HepG2 (cell line): Measurements from ENCODE around the gene DLG4. TPM values are rescaled to one million over a fixed set of nuclear protein-coding genes. Genes with fewer than 3 reads are reported as not detected.

Experiments used
- AKAP8 ChIP-seq: sonication (generic); formaldehyde crosslinking; IDR thresholded peaks from 2 replicates; pipeline ENCODE4 v1.5.1; 2020; ENCODE audit warnings: mild to moderate bottlenecking, missing genetic modification reagents
- IKZF4 ChIP-seq: sonication (generic); formaldehyde crosslinking; IDR thresholded peaks from 2 replicates; pipeline ENCODE4 v1.5.1; 2020; ENCODE audit warnings: borderline replicate concordance, mild to moderate bottlenecking, low read depth, missing genetic modification reagents; ENCODE audit errors: not compliant biosample characterization
- JUNB ChIP-seq: sonication (generic); formaldehyde crosslinking; IDR thresholded peaks from 2 replicates; pipeline ENCODE4 v1.8.0; 2022; ENCODE audit warnings: missing genetic modification reagents, mild to moderate bottlenecking, borderline replicate concordance
- KAT8 ChIP-seq: IDR thresholded peaks from 2 replicates; pipeline ENCODE4 v1.6.1; 2016; ENCODE audit warnings: missing genetic modification reagents, missing compliant biosample characterization
- KLF16 ChIP-seq, 2 experiments: sonication (generic) in 1 of 2; formaldehyde crosslinking in 1 of 2; IDR thresholded peaks; 2 replicates each; pipeline versions ENCODE4 v1.6.1 to v1.8.0; 2016 to 2023; ENCODE audit warnings: missing genetic modification reagents in 2 of 2, missing compliant biosample characterization in 1 of 2
- NCOA1 ChIP-seq: sonication (generic); formaldehyde crosslinking; IDR thresholded peaks from 2 replicates; pipeline ENCODE4 v1.9.0; 2021; ENCODE audit warnings: missing genetic modification reagents
- NFE2 ChIP-seq: sonication (generic); formaldehyde crosslinking; IDR thresholded peaks from 2 replicates; pipeline ENCODE4 v1.4.0; 2020; ENCODE audit warnings: missing genetic modification reagents
- NR3C1 ChIP-seq: sonication (generic); formaldehyde crosslinking; IDR thresholded peaks from 2 replicates; pipeline ENCODE4 v1.4.0; 2020; ENCODE audit warnings: missing genetic modification reagents
- PHF20 ChIP-seq: sonication (generic); formaldehyde crosslinking; IDR thresholded peaks from 2 replicates; pipeline ENCODE4 v1.5.0; 2020; ENCODE audit warnings: mild to moderate bottlenecking, missing genetic modification reagents
- SIN3A ChIP-seq: IDR thresholded peaks from 2 replicates; pipeline ENCODE4 v1.6.1; 2011; ENCODE audit warnings: low read depth, mild to moderate bottlenecking, control low read depth, low read length, borderline replicate concordance
- SRSF4 ChIP-seq: fragments of 200-400 bp; formaldehyde crosslinking; IDR thresholded peaks from one replicate; pipeline ENCODE4 v1.6.1; 2018; ENCODE audit warnings: mild to moderate bottlenecking, low read depth, low read length, moderate library complexity; ENCODE audit not compliant: poor library complexity, severe bottlenecking
- SRY ChIP-seq: sonication (generic); formaldehyde crosslinking; IDR thresholded peaks from 2 replicates; pipeline ENCODE4 v1.8.0; 2022; ENCODE audit warnings: mild to moderate bottlenecking, missing genetic modification reagents
- TBL1XR1 ChIP-seq: fragments of 150-350 bp; IDR thresholded peaks from 2 replicates; pipeline ENCODE4 v1.6.1; 2014; ENCODE audit warnings: borderline replicate concordance, low read length; ENCODE audit not compliant: partially characterized antibody
- ZBTB7A ChIP-seq: sonication (generic); formaldehyde crosslinking; IDR thresholded peaks from 2 replicates; pipeline ENCODE4 v1.8.0; 2022; ENCODE audit warnings: mild to moderate bottlenecking, missing genetic modification reagents
- ZFX ChIP-seq: sonication (generic); formaldehyde crosslinking; IDR thresholded peaks from 2 replicates; pipeline ENCODE4 v1.4.0; 2020; ENCODE audit warnings: mild to moderate bottlenecking, low read depth, missing genetic modification reagents, moderate library complexity
- ZNF30 ChIP-seq: sonication (generic); formaldehyde crosslinking; IDR thresholded peaks from 2 replicates; pipeline ENCODE4 v1.5.0; 2020; ENCODE audit warnings: mild to moderate bottlenecking, missing genetic modification reagents
- ZNF589 ChIP-seq: sonication (generic); formaldehyde crosslinking; conservative IDR thresholded peaks from 2 replicates; pipeline ENCODE4 v1.8.0; 2022; ENCODE audit warnings: mild to moderate bottlenecking, moderate library complexity, missing genetic modification reagents
- ZSCAN25 ChIP-seq: sonication (generic); formaldehyde crosslinking; IDR thresholded peaks from 2 replicates; pipeline ENCODE4 v1.8.0; 2022; ENCODE audit warnings: mild to moderate bottlenecking, missing genetic modification reagents
- polyA plus RNA-seq, 8 experiments: library from polyadenylated mRNA; depleted of rRNA in 3 of 8; stranded (reverse) in 7 of 8; unstranded in 1 of 8; fragments of >200 nt; fragmentation: Illumina TruSeq in 4 of 8; extraction: Trizol in 4 of 8; gene quantifications; 2 replicates each; pipeline versions ENCODE4 v1.2.1 to v1.2.3, GENCODE V29; 2011 to 2016; ENCODE audit warnings: low read depth in 4 of 8, missing spikeins in 1 of 8, mixed read lengths in 1 of 8; ENCODE audit not compliant: insufficient read depth in 1 of 8
- total RNA-seq, 5 experiments: library from RNA; depleted of rRNA; stranded (reverse); fragments of >200 nt; fragmentation: Illumina TruSeq; extraction: Trizol; gene quantifications; 2 replicates each; pipeline ENCODE4 v1.2.3, GENCODE V29; 2016; ENCODE audit warnings: low read depth in 1 of 5
- TF ChIP-seq, protein P1 (sequence below): sonication (generic); formaldehyde crosslinking; IDR thresholded peaks from 2 replicates; pipeline ENCODE4 v1.8.0; 2022; ENCODE audit warnings: missing genetic modification reagents, mild to moderate bottlenecking, moderate library complexity, borderline replicate concordance
- TF ChIP-seq, protein P2 (sequence below): sonication (generic); formaldehyde crosslinking; IDR thresholded peaks from 2 replicates; pipeline ENCODE4 v1.5.0; 2020; ENCODE audit warnings: missing genetic modification reagents, mild to moderate bottlenecking, borderline replicate concordance
- TF ChIP-seq, protein P3 (sequence below): IDR thresholded peaks from 2 replicates; pipeline ENCODE4 v1.6.1; 2016
- TF ChIP-seq, protein P4 (sequence below): sonication (generic); formaldehyde crosslinking; IDR thresholded peaks from 2 replicates; pipeline ENCODE4 v1.8.0; 2022; ENCODE audit warnings: low read depth, missing genetic modification reagents

Gene DLG4
- total and polyA plus RNA-seq, 2 of the 13 experiments (the other 11 are each of a cell fraction or from before 2014, with no cell fraction given): 0.71 to 4.3 TPM

DNA sequence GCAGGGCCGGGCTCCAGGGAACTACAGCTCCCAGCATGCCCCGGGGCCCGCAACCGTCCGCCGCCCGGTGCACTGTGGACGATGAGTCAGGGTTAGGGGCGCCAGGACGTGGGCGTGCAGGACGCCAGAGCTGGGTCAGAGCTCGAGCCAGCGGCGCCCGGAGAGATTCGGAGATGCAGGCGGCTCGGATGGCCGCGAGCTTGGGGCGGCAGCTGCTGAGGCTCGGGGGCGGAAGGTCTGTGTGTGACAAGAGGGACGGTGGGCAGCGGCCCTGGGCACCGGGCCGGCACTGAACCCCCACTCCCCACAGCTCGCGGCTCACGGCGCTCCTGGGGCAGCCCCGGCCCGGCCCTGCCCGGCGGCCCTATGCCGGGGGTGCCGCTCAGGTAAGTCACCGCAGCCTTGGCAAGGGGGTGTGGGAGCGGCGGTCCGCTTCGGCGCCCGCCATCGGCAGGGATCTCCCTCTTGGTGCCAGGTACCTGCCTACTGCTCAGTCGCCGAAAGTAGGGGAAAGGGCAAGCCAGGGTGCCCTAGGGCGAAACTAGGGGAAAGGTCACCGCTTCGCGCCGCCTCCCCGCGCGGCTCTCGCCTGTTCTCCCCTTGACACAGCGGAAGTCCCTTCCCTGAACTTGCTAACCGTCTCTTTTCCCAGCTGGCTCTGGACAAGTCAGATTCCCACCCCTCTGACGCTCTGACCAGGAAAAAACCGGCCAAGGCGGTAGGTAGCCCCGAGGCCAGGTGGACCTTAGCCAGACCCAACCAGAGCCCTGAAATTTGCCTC is at the start of gene DLG4, which contains the start of gene ACADVL (continued):
- TF ChIP-seq, protein P1, sequence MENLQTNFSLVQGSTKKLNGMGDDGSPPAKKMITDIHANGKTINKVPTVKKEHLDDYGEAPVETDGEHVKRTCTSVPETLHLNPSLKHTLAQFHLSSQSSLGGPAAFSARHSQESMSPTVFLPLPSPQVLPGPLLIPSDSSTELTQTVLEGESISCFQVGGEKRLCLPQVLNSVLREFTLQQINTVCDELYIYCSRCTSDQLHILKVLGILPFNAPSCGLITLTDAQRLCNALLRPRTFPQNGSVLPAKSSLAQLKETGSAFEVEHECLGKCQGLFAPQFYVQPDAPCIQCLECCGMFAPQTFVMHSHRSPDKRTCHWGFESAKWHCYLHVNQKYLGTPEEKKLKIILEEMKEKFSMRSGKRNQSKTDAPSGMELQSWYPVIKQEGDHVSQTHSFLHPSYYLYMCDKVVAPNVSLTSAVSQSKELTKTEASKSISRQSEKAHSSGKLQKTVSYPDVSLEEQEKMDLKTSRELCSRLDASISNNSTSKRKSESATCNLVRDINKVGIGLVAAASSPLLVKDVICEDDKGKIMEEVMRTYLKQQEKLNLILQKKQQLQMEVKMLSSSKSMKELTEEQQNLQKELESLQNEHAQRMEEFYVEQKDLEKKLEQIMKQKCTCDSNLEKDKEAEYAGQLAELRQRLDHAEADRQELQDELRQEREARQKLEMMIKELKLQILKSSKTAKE (CRISPR knock-in tag): peak; percentile 48; the same call in 1 of the 2 replicates
- peak; percentile 66 for TF ChIP-seq ZSCAN25 (CRISPR knock-in tag)
- no peak for TF ChIP-seq NR3C1 (CRISPR knock-in tag)
- peak; percentile 20 for TF ChIP-seq TBL1XR1
- TF ChIP-seq SIN3A: peak; percentile 68; the same call in 1 of the 2 replicates
- TF ChIP-seq SRY (CRISPR knock-in tag): peak; percentile 92
- no peak for TF ChIP-seq NFE2 (CRISPR knock-in tag)
- peak; percentile 79 for TF ChIP-seq JUNB (CRISPR knock-in tag)
- TF ChIP-seq AKAP8: peak; percentile 53; the same call in 1 of the 2 replicates
- peak; percentile 52; the same call in 1 of the 2 replicates for TF ChIP-seq PHF20 (CRISPR knock-in tag)
- TF ChIP-seq IKZF4 (CRISPR knock-in tag): peak; percentile 93
- TF ChIP-seq, protein P2, sequence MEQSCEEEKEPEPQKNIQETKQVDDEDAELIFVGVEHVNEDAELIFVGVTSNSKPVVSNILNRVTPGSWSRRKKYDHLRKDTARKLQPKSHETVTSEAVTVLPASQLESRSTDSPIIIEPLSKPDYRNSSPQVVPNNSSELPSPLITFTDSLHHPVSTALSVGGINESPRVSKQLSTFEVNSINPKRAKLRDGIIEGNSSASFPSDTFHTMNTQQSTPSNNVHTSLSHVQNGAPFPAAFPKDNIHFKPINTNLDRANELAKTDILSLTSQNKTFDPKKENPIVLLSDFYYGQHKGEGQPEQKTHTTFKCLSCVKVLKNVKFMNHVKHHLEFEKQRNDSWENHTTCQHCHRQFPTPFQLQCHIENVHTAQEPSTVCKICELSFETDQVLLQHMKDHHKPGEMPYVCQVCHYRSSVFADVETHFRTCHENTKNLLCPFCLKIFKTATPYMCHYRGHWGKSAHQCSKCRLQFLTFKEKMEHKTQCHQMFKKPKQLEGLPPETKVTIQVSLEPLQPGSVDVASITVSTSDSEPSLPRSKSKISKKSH (CRISPR knock-in tag): peak; percentile 5; the same call in 1 of the 2 replicates
- no peak for TF ChIP-seq ZNF30 (CRISPR knock-in tag)
- peak; percentile 80 for TF ChIP-seq ZFX (CRISPR knock-in tag)
- TF ChIP-seq, protein P3, sequence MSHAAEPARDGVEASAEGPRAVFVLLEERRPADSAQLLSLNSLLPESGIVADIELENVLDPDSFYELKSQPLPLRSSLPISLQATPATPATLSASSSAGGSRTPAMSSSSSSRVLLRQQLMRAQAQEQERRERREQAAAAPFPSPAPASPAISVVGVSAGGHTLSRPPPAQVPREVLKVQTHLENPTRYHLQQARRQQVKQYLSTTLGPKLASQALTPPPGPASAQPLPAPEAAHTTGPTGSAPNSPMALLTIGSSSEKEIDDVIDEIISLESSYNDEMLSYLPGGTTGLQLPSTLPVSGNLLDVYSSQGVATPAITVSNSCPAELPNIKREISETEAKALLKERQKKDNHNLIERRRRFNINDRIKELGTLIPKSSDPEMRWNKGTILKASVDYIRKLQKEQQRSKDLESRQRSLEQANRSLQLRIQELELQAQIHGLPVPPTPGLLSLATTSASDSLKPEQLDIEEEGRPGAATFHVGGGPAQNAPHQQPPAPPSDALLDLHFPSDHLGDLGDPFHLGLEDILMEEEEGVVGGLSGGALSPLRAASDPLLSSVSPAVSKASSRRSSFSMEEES (CRISPR knock-in tag): peak; percentile 66; the same call in 1 of the 2 replicates
- TF ChIP-seq ZBTB7A: peak; percentile 67; the same call in 1 of the 2 replicates
- peak; percentile 78 for TF ChIP-seq SRSF4
- TF ChIP-seq KAT8 (CRISPR knock-in tag): peak; percentile 65
- 0 out of 2 replicates have a peak, but pooled peaks have one; percentile 23 for TF ChIP-seq NCOA1 (CRISPR knock-in tag)
- 0 out of 2 replicates have a peak, but pooled peaks have one; percentile 47 for TF ChIP-seq ZNF589 (CRISPR knock-in tag)
- TF ChIP-seq KLF16 (CRISPR knock-in tag; IDR thresholded peaks at IDR 0.05): 0 out of 4 replicates have a peak, but pooled peaks of 1 of the 2 experiments have one; percentile 46
- TF ChIP-seq, protein P4, sequence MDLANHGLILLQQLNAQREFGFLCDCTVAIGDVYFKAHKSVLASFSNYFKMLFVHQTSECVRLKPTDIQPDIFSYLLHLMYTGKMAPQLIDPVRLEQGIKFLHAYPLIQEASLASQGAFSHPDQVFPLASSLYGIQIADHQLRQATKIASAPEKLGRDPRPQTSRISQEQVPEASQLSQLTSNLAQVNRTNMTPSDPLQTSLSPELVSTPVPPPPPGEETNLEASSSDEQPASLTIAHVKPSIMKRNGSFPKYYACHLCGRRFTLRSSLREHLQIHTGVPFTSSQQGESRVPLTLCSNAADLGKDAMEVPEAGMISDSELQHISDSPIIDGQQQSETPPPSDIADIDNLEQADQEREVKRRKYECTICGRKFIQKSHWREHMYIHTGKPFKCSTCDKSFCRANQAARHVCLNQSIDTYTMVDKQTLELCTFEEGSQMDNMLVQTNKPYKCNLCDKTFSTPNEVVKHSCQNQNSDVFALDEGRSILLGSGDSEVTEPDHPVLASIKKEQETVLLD: 0 out of 2 replicates have a peak, but pooled peaks have one; percentile 36
